A673 (cell line): Measurements from ENCODE around the gene ST6GALNAC2. TPM values are rescaled to one million over a fixed set of nuclear protein-coding genes. Genes with fewer than 3 reads are reported as not detected.

Source experiments
- BruUV-seq: library from RNA; stranded (reverse); fragments of 400-500 nt; replicated peaks from 2 replicates; lab custom pipeline; 2021; lab: Mats Ljungman, UMichigan
- CTCF ChIA-PET: fragments of 300-600 bp; sonication (Branson Sonifier 250); formaldehyde crosslinking; loops from one replicate; lab custom pipeline; 2022; ENCODE audit warnings: antibody characterized with exemption; lab: Charles Lee
- POLR2A ChIA-PET: fragments of 300-600 bp; sonication (Branson Sonifier 250); formaldehyde crosslinking; loops from one replicate; lab custom pipeline; 2022; ENCODE audit warnings: antibody characterized with exemption; ENCODE audit not compliant: low non-redundant PET; lab: Charles Lee
- DNase-seq: peaks from one replicate; pipeline ENCODE4 v3.0.0-alpha.2; 2015; ENCODE audit warnings: low spot score
- H3K27ac ChIP-seq: fragments of 200-600 bp; sonication (generic); 2 replicates; pipeline ENCODE4 v1.5.1; 2016; ENCODE audit warnings: mixed run types, low read depth, mild to moderate bottlenecking, mixed read lengths, antibody characterized with exemption, low read length; ENCODE audit not compliant: poor library complexity, severe bottlenecking
- H3K27me3 ChIP-seq: fragments of 200-600 bp; sonication (generic); replicated peaks from 2 replicates; pipeline ENCODE4 v1.6.1; 2017; ENCODE audit warnings: mixed run types, low read depth, mild to moderate bottlenecking, mixed read lengths, antibody characterized with exemption, low read length; ENCODE audit not compliant: insufficient read depth, poor library complexity
- H3K36me3 ChIP-seq: fragments of 200-600 bp; sonication (generic); 2 replicates; pipeline ENCODE4 v1.6.1; 2016; ENCODE audit warnings: mixed run types, mild to moderate bottlenecking, mixed read lengths, antibody characterized with exemption, low read length; ENCODE audit not compliant: insufficient read depth, poor library complexity, severe bottlenecking
- H3K4me1 ChIP-seq: fragments of 200-600 bp; sonication (generic); 2 replicates; pipeline ENCODE4 v1.6.1; 2017; ENCODE audit warnings: mixed run types, mild to moderate bottlenecking, mixed read lengths, antibody characterized with exemption, low read length; ENCODE audit not compliant: insufficient read depth, poor library complexity, severe bottlenecking
- H3K4me3 ChIP-seq: fragments of 200-600 bp; sonication (generic); 2 replicates; pipeline ENCODE4 v1.5.1; 2016; ENCODE audit warnings: low read depth, mixed run types, mild to moderate bottlenecking, mixed read lengths, low read length; ENCODE audit not compliant: poor library complexity, severe bottlenecking
- H3K9me3 ChIP-seq: fragments of 200-600 bp; sonication (generic); 2 replicates; pipeline ENCODE4 v1.6.1; 2016; ENCODE audit warnings: mixed run types, low read depth, mild to moderate bottlenecking, mixed read lengths, antibody characterized with exemption, low read length; ENCODE audit not compliant: poor library complexity, severe bottlenecking
- EZH2 ChIP-seq: fragments of 200-600 bp; sonication (generic); IDR thresholded peaks from 2 replicates; pipeline ENCODE4 v1.6.1; 2017; ENCODE audit warnings: borderline replicate concordance, low read depth, mild to moderate bottlenecking, mixed read lengths, antibody characterized with exemption, low read length; ENCODE audit not compliant: poor library complexity, severe bottlenecking
- intact Hi-C: fragments of 100-400 bp; cut with micrococcal nuclease; formaldehyde crosslinking; loops from one replicate; pipeline ENCODE4 v1.10.0; 2022; ENCODE audit not compliant: unreplicated experiment
- total RNA-seq: library from RNA; stranded (reverse); gene quantifications from 2 replicates; pipeline ENCODE4 v1.2.3, GENCODE V29; 2021
- TF ChIP-seq, protein P1 (sequence below): fragments of 300-800, 200-600 bp; sonication (generic); conservative IDR thresholded peaks from 2 replicates; pipeline ENCODE4 v1.5.1; 2017; ENCODE audit warnings: low read depth, mild to moderate bottlenecking, antibody characterized with exemption, low read length, moderate library complexity, mixed read lengths

The ST6GALNAC2 gene
- total RNA-seq, 1 experiment from 2014 or later = not detected

- TF ChIP-seq EZH2 = no peak
- TF ChIP-seq, protein P1, sequence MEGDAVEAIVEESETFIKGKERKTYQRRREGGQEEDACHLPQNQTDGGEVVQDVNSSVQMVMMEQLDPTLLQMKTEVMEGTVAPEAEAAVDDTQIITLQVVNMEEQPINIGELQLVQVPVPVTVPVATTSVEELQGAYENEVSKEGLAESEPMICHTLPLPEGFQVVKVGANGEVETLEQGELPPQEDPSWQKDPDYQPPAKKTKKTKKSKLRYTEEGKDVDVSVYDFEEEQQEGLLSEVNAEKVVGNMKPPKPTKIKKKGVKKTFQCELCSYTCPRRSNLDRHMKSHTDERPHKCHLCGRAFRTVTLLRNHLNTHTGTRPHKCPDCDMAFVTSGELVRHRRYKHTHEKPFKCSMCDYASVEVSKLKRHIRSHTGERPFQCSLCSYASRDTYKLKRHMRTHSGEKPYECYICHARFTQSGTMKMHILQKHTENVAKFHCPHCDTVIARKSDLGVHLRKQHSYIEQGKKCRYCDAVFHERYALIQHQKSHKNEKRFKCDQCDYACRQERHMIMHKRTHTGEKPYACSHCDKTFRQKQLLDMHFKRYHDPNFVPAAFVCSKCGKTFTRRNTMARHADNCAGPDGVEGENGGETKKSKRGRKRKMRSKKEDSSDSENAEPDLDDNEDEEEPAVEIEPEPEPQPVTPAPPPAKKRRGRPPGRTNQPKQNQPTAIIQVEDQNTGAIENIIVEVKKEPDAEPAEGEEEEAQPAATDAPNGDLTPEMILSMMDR = no peak
- peaks cover 18% of the 10 kb centered on the region for H3K36me3 ChIP-seq
- POLR2A ChIA-PET = no interaction called here
- H3K9me3 ChIP-seq = no peaks in the 10 kb centered on the region
- no peak for DNase-seq
- no peaks in the 10 kb centered on the region for H3K27me3 ChIP-seq
- H3K27ac ChIP-seq = no peak overlapping the region
- CTCF ChIA-PET = no interaction called here
- BruUV-seq = no TSS peak
- H3K4me1 ChIP-seq = no peaks in the 10 kb centered on the region
- intact Hi-C loops = no loop called here
- H3K4me3 ChIP-seq = no peak overlapping the region
Measured at GRCh38 chr17:76570877-76571471, 14.7 kb downstream of the ST6GALNAC2 start.

- no peaks in the 10 kb centered on the region for H3K9me3 ChIP-seq
- DNase-seq = no peak
- no peaks in the 10 kb centered on the region for H3K27me3 ChIP-seq
- peaks cover 23% of the 10 kb centered on the region for H3K36me3 ChIP-seq
- H3K4me1 ChIP-seq = no peaks in the 10 kb centered on the region
- CTCF ChIA-PET = no interaction called here
- intact Hi-C loops = no loop called here
- BruUV-seq = no TSS peak
- POLR2A ChIA-PET = interaction anchor here (0.7 kb wide), 1 partner anchor 1249 kb away, joined by 3 read pairs; no protein-coding TSS in a partner anchor
- TF ChIP-seq, protein P1 = no peak
- no peak for TF ChIP-seq EZH2
- H3K4me3 ChIP-seq = no peak overlapping the region
- no peak overlapping the region for H3K27ac ChIP-seq
Measured at GRCh38 chr17:76570457-76570856, 15.2 kb downstream of the ST6GALNAC2 start.

- TF ChIP-seq, protein P1 = no peak
- TF ChIP-seq EZH2 = no peak
- POLR2A ChIA-PET = interaction anchor here (0.7 kb wide), 1 partner anchor 1248 kb away, joined by 3 read pairs; no protein-coding TSS in a partner anchor
- no peak overlapping the region for H3K27ac ChIP-seq
Measured at GRCh38 chr17:76569607-76570279, 15.9 kb downstream of the ST6GALNAC2 start.

More at GRCh38 chr17:76569607-76570279, 15.9 kb downstream of the ST6GALNAC2 start:
- CTCF ChIA-PET = no interaction called here
- DNase-seq = no peak
- intact Hi-C loops = loop anchor here (10.0 kb wide), 1 partner anchor 145 kb away; the partner anchor contains the start of gene MXRA7
- no peaks in the 10 kb centered on the region for H3K27me3 ChIP-seq
- H3K4me3 ChIP-seq = no peak overlapping the region
- no peaks in the 10 kb centered on the region for H3K4me1 ChIP-seq
- H3K36me3 ChIP-seq = peaks cover 30% of the 10 kb centered on the region
- H3K9me3 ChIP-seq = no peaks in the 10 kb centered on the region
- no TSS peak for BruUV-seq
